Adrenal gland (tissue), 5 donors: ENCODE data around the gene TTYH3.
"Not testable (repeated sequence)": the region's sequence is repeated elsewhere in the genome, so short reads cannot be mapped to it uniquely, and the experiment has no call there.

Experiments used
- CTCF ChIP-seq, 6 experiments: fragments of 450-650 bp in 4 of 6; fragments of 200-600 bp in 2 of 6; sonication (generic) in 1 of 6; IDR thresholded peaks; 1 replicate in 5 of 6; 2 replicates in 1 of 6; pipeline versions ENCODE4 v1.5.1 to v1.8.0; 2016 to 2021; ENCODE audit warnings: antibody characterized with exemption in 6 of 6, mild to moderate bottlenecking in 2 of 6, moderate library complexity in 1 of 6
- POLR2A ChIP-seq, 2 donors: fragments of 450-650 bp; IDR thresholded peaks; one replicate each; pipeline ENCODE4 v1.6.1; 2017; ENCODE audit warnings: antibody characterized with exemption in 2 of 2, mild to moderate bottlenecking in 2 of 2, moderate library complexity in 1 of 2
- donor health status: DM: no; HTN: no; CAD: no.

GRCh38 chr7:2694122-2694436 lies 62.3 kb downstream of the TTYH3 start:
- not testable (repeated sequence) for TF ChIP-seq POLR2A, CTCF (IDR thresholded peaks at IDR 0.05)
